H9 (cell line): ENCODE results near the gene CYBC1. TPM values are rescaled to one million over a fixed set of nuclear protein-coding genes. Genes with fewer than 3 reads are reported as not detected.

Experiments
- DNase-seq: peaks from one replicate; pipeline ENCODE4 v3.0.0-alpha.2; 2017
- H2AFZ ChIP-seq: one replicate; pipeline ENCODE4 v1.6.1; 2013; ENCODE audit warnings: mild to moderate bottlenecking, low read length, control low read depth, moderate library complexity
- H2AK5ac ChIP-seq: 2 replicates; pipeline ENCODE4 v1.6.1; 2013; ENCODE audit warnings: low read length, control low read depth, mixed read lengths; ENCODE audit not compliant: insufficient read length
- H2BK120ac ChIP-seq: one replicate; pipeline ENCODE4 v1.6.1; 2013; ENCODE audit warnings: low read depth, mild to moderate bottlenecking, low read length, control low read depth, inconsistent platforms; ENCODE audit not compliant: poor library complexity, severe bottlenecking
- H2BK12ac ChIP-seq: 2 replicates; pipeline ENCODE4 v1.6.1; 2013; ENCODE audit warnings: low read length, control low read depth, mixed read lengths, low read depth; ENCODE audit not compliant: insufficient read length
- H2BK15ac ChIP-seq: 2 replicates; pipeline ENCODE4 v1.6.1; 2013; ENCODE audit warnings: low read depth, low read length, control low read depth
- H2BK20ac ChIP-seq: one replicate; pipeline ENCODE4 v1.6.1; 2013; ENCODE audit warnings: low read depth, mild to moderate bottlenecking, low read length, control low read depth, inconsistent platforms; ENCODE audit not compliant: poor library complexity, severe bottlenecking
- H2BK5ac ChIP-seq: 2 replicates; pipeline ENCODE4 v1.6.1; 2013; ENCODE audit warnings: low read length, control low read depth, mixed read lengths; ENCODE audit not compliant: insufficient read length
- H3K14ac ChIP-seq: 2 replicates; pipeline ENCODE4 v1.6.1; 2013; ENCODE audit warnings: low read length, control low read depth; ENCODE audit not compliant: insufficient read depth
- H3K18ac ChIP-seq: 2 replicates; pipeline ENCODE4 v1.6.1; 2013; ENCODE audit warnings: low read depth, mild to moderate bottlenecking, mixed read lengths, low read length, control low read depth; ENCODE audit not compliant: insufficient read length
- H3K23ac ChIP-seq: 2 replicates; pipeline ENCODE4 v1.6.1; 2013; ENCODE audit warnings: low read length, control low read depth, mixed read lengths, low read depth; ENCODE audit not compliant: insufficient read length
- H3K23me2 ChIP-seq: 2 replicates; pipeline ENCODE4 v1.6.1; 2013; ENCODE audit warnings: low read depth, mild to moderate bottlenecking, mixed read lengths, low read length, control low read depth; ENCODE audit not compliant: insufficient read length, poor library complexity, severe bottlenecking
- H3K27ac ChIP-seq: 2 replicates; pipeline ENCODE4 v1.5.1; 2013; ENCODE audit warnings: low read length, control low read depth, mixed read lengths, low read depth; ENCODE audit not compliant: insufficient read length
- H3K27me3 ChIP-seq: 2 replicates; pipeline ENCODE4 v1.6.1; 2013; ENCODE audit warnings: low read length, control low read depth, inconsistent platforms; ENCODE audit not compliant: insufficient read depth
- H3K4ac ChIP-seq: 2 replicates; pipeline ENCODE4 v1.6.1; 2013; ENCODE audit warnings: low read depth, mild to moderate bottlenecking, control low read depth, inconsistent platforms, low read length, moderate library complexity
- H3K4me1 ChIP-seq: 2 replicates; pipeline ENCODE4 v1.6.1; 2013; ENCODE audit warnings: low read length, control low read depth, inconsistent platforms; ENCODE audit not compliant: insufficient read depth
- H3K4me2 ChIP-seq: 2 replicates; pipeline ENCODE4 v1.6.1; 2013; ENCODE audit warnings: low read length, control low read depth, mixed read lengths; ENCODE audit not compliant: insufficient read length, insufficient read depth
- H3K56ac ChIP-seq: 2 replicates; pipeline ENCODE4 v1.6.1; 2013; ENCODE audit warnings: low read depth, mild to moderate bottlenecking, mixed read lengths, low read length, control low read depth; ENCODE audit not compliant: insufficient read length
- H3K79me1 ChIP-seq: 2 replicates; pipeline ENCODE4 v1.6.1; 2013; ENCODE audit warnings: low read depth, mild to moderate bottlenecking, moderate library complexity, low read length, control low read depth, inconsistent platforms; ENCODE audit not compliant: insufficient read depth, poor library complexity, severe bottlenecking
- H3K79me2 ChIP-seq: 2 replicates; pipeline ENCODE4 v1.6.1; 2013; ENCODE audit warnings: low read length, control low read depth, inconsistent platforms; ENCODE audit not compliant: insufficient read depth
- H3K9ac ChIP-seq: 2 replicates; pipeline ENCODE4 v1.6.1; 2013; ENCODE audit warnings: low read length, control low read depth, mixed read lengths; ENCODE audit not compliant: insufficient read length; ENCODE audit errors: extremely low read depth
- H3K9me3 ChIP-seq: one replicate; pipeline ENCODE4 v1.6.1; 2013; ENCODE audit warnings: low read depth, low read length, inconsistent platforms; ENCODE audit not compliant: control insufficient read depth
- H3T11ph ChIP-seq: one replicate; pipeline ENCODE4 v1.6.1; 2013; ENCODE audit warnings: mild to moderate bottlenecking, low read length, control low read depth, inconsistent platforms
- H4K20me1 ChIP-seq: one replicate; pipeline ENCODE4 v1.6.1; 2013; ENCODE audit not compliant: control insufficient read depth, insufficient read length, insufficient read depth
- H4K5ac ChIP-seq: 2 replicates; pipeline ENCODE4 v1.6.1; 2013; ENCODE audit warnings: low read depth, mild to moderate bottlenecking, mixed read lengths, low read length, control low read depth; ENCODE audit not compliant: insufficient read length
- H4K8ac ChIP-seq: replicated peaks from 2 replicates; pipeline ENCODE4 v1.6.1; 2013; ENCODE audit warnings: low read length, control low read depth, mixed read lengths, low read depth; ENCODE audit not compliant: insufficient read length
- H4K91ac ChIP-seq: 2 replicates; pipeline ENCODE4 v1.6.1; 2013; ENCODE audit warnings: low read depth, mild to moderate bottlenecking, moderate library complexity, mixed read lengths, low read length, control low read depth; ENCODE audit not compliant: insufficient read length
- H3K27ac Mint-ChIP-seq, 3 experiments: 2 replicates in 2 of 3; 3 replicates in 1 of 3; pipeline ENCODE4 v1.8.0; 2020 to 2021; ENCODE audit warnings: mixed read lengths in 3 of 3, mild to moderate bottlenecking in 1 of 3, moderate library complexity in 1 of 3
- H3K27me3 Mint-ChIP-seq: 2 replicates; pipeline ENCODE4 v1.8.0; 2021; ENCODE audit warnings: low read depth, mild to moderate bottlenecking, moderate library complexity, mixed read lengths
- H3K36me3 Mint-ChIP-seq, 3 experiments: 2 replicates in 2 of 3; 3 replicates in 1 of 3; pipeline ENCODE4 v1.8.0; 2020 to 2021; ENCODE audit warnings: low read depth in 3 of 3, mixed read lengths in 3 of 3; ENCODE audit not compliant: insufficient read depth in 1 of 3
- H3K4me1 Mint-ChIP-seq, 2 experiments: 2 replicates each; pipeline ENCODE4 v1.8.0; 2020; ENCODE audit warnings: mixed read lengths in 2 of 2
- H3K4me3 Mint-ChIP-seq, 2 experiments: 2 replicates in 1 of 2; 3 replicates in 1 of 2; pipeline ENCODE4 v1.8.0; 2020 to 2021; ENCODE audit warnings: mild to moderate bottlenecking in 2 of 2, mixed read lengths in 2 of 2, moderate library complexity in 1 of 2
- H3K9me3 Mint-ChIP-seq, 2 experiments: 2 replicates in 1 of 2; 3 replicates in 1 of 2; pipeline ENCODE4 v1.8.0; 2020; ENCODE audit warnings: mild to moderate bottlenecking in 2 of 2, mixed read lengths in 2 of 2, moderate library complexity in 1 of 2
- WGBS: extraction: QIAGEN DNeasy Blood & Tissue Kit; methylation state at CpG from one replicate; pipeline ENCODE4 v1.1.7; 2013; ENCODE audit warnings: missing lambda C conversion rate, low lambda C conversion rate, mixed read lengths; ENCODE audit not compliant: insufficient read length; ENCODE audit errors: extremely low coverage; 5-methylcytosine and 5-hydroxymethylcytosine counted together
- total RNA-seq: library from RNA; stranded (reverse); gene quantifications from 2 replicates; pipeline ENCODE4 v1.2.1, GENCODE V29; 2021
- TF ChIP-seq, protein P1 (sequence below): fragments of 200-600 bp; sonication (generic); conservative IDR thresholded peaks from 3 replicates; pipeline ENCODE4 v1.8.0; 2021; ENCODE audit warnings: antibody characterized with exemption, mild to moderate bottlenecking

Gene CYBC1
- total RNA-seq, 1 experiment from 2014 or later = 81.7 TPM

DNA sequence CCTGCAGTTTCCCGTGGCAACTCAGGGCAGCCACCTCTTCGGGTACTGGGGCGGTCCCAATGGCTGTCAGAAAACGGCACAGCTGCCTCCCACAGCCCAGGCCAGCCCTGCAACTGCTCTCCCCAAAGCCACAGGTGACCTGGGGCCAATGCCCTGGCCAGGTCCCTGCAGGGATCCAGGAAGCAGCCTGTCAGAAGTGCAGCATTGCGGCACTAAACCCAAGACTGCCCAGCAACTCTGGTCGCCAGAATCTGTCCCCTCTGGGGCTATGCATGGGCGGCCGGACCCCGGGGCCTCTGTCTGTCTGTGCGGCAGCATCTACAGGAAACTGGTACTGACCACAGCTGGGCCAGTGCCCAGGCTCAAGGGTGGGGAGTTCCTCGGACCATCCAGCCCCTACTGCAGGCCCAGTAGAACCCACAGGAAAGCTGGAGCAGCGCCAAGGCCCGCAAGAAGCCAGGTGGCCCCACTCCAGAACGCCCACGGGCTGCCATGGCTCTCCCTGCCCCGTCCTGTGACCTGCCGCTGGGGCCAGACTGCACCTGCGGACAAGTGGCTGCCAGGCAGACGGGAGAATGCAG is 5.5 kb downstream of the CYBC1 start:
- Histone ChIP-seq H4K20me1 (no peaks in the 10 kb centered on the region), H2AFZ (no peak overlapping the region), H3K9ac (no peak overlapping the region), H3K14ac (no peak overlapping the region), H3K18ac (no peak overlapping the region), H3T11ph (no peak overlapping the region), H3K79me2 (no peaks in the 10 kb centered on the region), H3K4me1 (no peaks in the 10 kb centered on the region; the same call in 1 of the 2 replicates), H4K91ac (no peak overlapping the region), H3K56ac (no peak overlapping the region), H2BK120ac (no peak overlapping the region), H3K23me2 (no peaks in the 10 kb centered on the region), H3K79me1 (no peaks in the 10 kb centered on the region), H3K23ac (no peak overlapping the region), H4K5ac (no peak overlapping the region), H3K9me3 (no peaks in the 10 kb centered on the region), H2BK20ac (no peak overlapping the region), H3K27ac (no peak overlapping the region), H2AK5ac (no peak overlapping the region), H2BK12ac (no peak overlapping the region), H2BK5ac (no peak overlapping the region), H4K8ac (no peak overlapping the region), H2BK15ac (no peak overlapping the region), H3K27me3 (no peaks in the 10 kb centered on the region), H3K4me2 (no peak overlapping the region), H3K4ac (no peak overlapping the region)
- DNase-seq = peak; percentile 26
- TF ChIP-seq, protein P1, sequence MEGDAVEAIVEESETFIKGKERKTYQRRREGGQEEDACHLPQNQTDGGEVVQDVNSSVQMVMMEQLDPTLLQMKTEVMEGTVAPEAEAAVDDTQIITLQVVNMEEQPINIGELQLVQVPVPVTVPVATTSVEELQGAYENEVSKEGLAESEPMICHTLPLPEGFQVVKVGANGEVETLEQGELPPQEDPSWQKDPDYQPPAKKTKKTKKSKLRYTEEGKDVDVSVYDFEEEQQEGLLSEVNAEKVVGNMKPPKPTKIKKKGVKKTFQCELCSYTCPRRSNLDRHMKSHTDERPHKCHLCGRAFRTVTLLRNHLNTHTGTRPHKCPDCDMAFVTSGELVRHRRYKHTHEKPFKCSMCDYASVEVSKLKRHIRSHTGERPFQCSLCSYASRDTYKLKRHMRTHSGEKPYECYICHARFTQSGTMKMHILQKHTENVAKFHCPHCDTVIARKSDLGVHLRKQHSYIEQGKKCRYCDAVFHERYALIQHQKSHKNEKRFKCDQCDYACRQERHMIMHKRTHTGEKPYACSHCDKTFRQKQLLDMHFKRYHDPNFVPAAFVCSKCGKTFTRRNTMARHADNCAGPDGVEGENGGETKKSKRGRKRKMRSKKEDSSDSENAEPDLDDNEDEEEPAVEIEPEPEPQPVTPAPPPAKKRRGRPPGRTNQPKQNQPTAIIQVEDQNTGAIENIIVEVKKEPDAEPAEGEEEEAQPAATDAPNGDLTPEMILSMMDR = no peak
- Mint-ChIP-seq H3K36me3 (peaks cover 6 to 26% (median 23%) of the 10 kb centered on the region in 3 experiments), H3K27me3 (no peaks in the 10 kb centered on the region), H3K4me3 (no peak overlapping the region), H3K4me1 (peaks cover 13 to 31% of the 10 kb centered on the region in 2 experiments), H3K9me3 (no peaks in the 10 kb centered on the region; a peak in 1 of 5 replicates), H3K27ac (no peak overlapping the region)
- no CpG with 5 or more reads among the region's 19 CpGs for WGBS
